ENCODE data around the gene TK1.
A peak's percentile ranks its signal among the peaks of the same experiment; 100 is the strongest.
"Not testable (repeated sequence)": the region's sequence is repeated elsewhere in the genome, so short reads cannot be mapped to it uniquely, and the experiment has no call there.

TK1 gene

GRCh38 chr17:78176548-78177025 lies 10.3 kb downstream of the TK1 start:
- DNase-seq (ENCODE audit: low read depth), result peak; percentile 70

GRCh38 chr17:78175643-78175981 lies 11.2 kb downstream of the TK1 start:
- no peak for DNase-seq (ENCODE audit: low read depth)

- DNase-seq (ENCODE audit: low read depth), result no peak
Measured at GRCh38 chr17:78174870-78175642, 11.8 kb downstream of the TK1 start.

GRCh38 chr17:78174346-78174869 lies 12.4 kb downstream of the TK1 start:
- no peak for DNase-seq (ENCODE audit: low read depth)

- no peak for DNase-seq (ENCODE audit: low read depth)
Measured at GRCh38 chr17:78173097-78173715, 13.6 kb downstream of the TK1 start.

GRCh38 chr17:78172249-78173051 lies 14.4 kb downstream of the TK1 start:
- DNase-seq (ENCODE audit: low read depth), result no peak

GRCh38 chr17:78171591-78172248 lies 15.1 kb downstream of the TK1 start:
- DNase-seq (ENCODE audit: low read depth), result not testable (repeated sequence)

GRCh38 chr17:78170692-78171590 lies 15.9 kb downstream of the TK1 start:
- DNase-seq (ENCODE audit: low read depth), result no peak

- DNase-seq (ENCODE audit: low read depth), result peak; percentile 34
Measured at GRCh38 chr17:78168903-78169793, 17.7 kb downstream of the TK1 start.

- DNase-seq (ENCODE audit: low read depth), result peak; percentile 86
Measured at GRCh38 chr17:78168242-78168902, 18.5 kb downstream of the TK1 start, which contains the start of gene SYNGR2. SYNGR2 (plus strand) TSS chr17:78168581; CDS start chr17:78168617, 36 bp downstream.

GRCh38 chr17:78166416-78166815 lies 20.4 kb downstream of the TK1 start:
- DNase-seq (ENCODE audit: low read depth), result no peak

GRCh38 chr17:78164748-78165607 lies 21.9 kb downstream of the TK1 start:
- DNase-seq (ENCODE audit: low read depth), result no peak

- no peak for DNase-seq (ENCODE audit: low read depth)
Measured at GRCh38 chr17:78163881-78164747, 22.7 kb downstream of the TK1 start.

- no peak for DNase-seq (ENCODE audit: low read depth)
Measured at GRCh38 chr17:78159575-78160158, 27.2 kb downstream of the TK1 start.

- DNase-seq (ENCODE audit: low read depth), result no peak
Measured at GRCh38 chr17:78154903-78155811, 31.7 kb downstream of the TK1 start.

- no peak for DNase-seq (ENCODE audit: low read depth)
Measured at GRCh38 chr17:78151514-78152008, 35.3 kb downstream of the TK1 start.

Measured in activated T-cell treated with anti-CD3 and anti-CD28 coated beads for 1 hour (primary cell).